Mucosa of rectum (tissue), 2 donors: ENCODE data around the gene LINGO3.

Experiments
- H3K27ac ChIP-seq, 2 donors: one replicate each; pipeline ENCODE4 v1.7.0; 2013; ENCODE audit warnings: inconsistent platforms in 2 of 2, low read depth in 2 of 2, low read length in 2 of 2
- H3K27me3 ChIP-seq, 2 donors: one replicate each; pipeline ENCODE4 v1.7.0; 2013; ENCODE audit warnings: low read length in 2 of 2; ENCODE audit not compliant: control insufficient read depth in 2 of 2, insufficient read depth in 2 of 2
- H3K36me3 ChIP-seq, 2 donors: one replicate each; pipeline ENCODE4 v1.7.0; 2013; ENCODE audit warnings: low read length in 2 of 2; ENCODE audit not compliant: control insufficient read depth in 2 of 2, insufficient read depth in 2 of 2
- H3K4me1 ChIP-seq, 2 donors: one replicate each; pipeline ENCODE4 v1.7.0; 2013; ENCODE audit warnings: low read length in 2 of 2, mild to moderate bottlenecking in 1 of 2; ENCODE audit not compliant: control insufficient read depth in 2 of 2, insufficient read depth in 2 of 2
- H3K4me3 ChIP-seq, 2 donors: one replicate each; pipeline ENCODE4 v1.7.0; 2013; ENCODE audit warnings: low read length in 2 of 2
- H3K9ac ChIP-seq, 2 donors: one replicate each; pipeline ENCODE4 v1.7.0; 2013; ENCODE audit warnings: low read length in 2 of 2, low read depth in 1 of 2, mild to moderate bottlenecking in 1 of 2
- H3K9me3 ChIP-seq, 2 donors: one replicate each; pipeline ENCODE4 v1.7.0; 2013; ENCODE audit warnings: low read length in 2 of 2; ENCODE audit not compliant: control insufficient read depth in 2 of 2
- donor health status: healthy.
- donor health status: Normal muscosa, but diverticular disease.

The LINGO3 gene

DNA sequence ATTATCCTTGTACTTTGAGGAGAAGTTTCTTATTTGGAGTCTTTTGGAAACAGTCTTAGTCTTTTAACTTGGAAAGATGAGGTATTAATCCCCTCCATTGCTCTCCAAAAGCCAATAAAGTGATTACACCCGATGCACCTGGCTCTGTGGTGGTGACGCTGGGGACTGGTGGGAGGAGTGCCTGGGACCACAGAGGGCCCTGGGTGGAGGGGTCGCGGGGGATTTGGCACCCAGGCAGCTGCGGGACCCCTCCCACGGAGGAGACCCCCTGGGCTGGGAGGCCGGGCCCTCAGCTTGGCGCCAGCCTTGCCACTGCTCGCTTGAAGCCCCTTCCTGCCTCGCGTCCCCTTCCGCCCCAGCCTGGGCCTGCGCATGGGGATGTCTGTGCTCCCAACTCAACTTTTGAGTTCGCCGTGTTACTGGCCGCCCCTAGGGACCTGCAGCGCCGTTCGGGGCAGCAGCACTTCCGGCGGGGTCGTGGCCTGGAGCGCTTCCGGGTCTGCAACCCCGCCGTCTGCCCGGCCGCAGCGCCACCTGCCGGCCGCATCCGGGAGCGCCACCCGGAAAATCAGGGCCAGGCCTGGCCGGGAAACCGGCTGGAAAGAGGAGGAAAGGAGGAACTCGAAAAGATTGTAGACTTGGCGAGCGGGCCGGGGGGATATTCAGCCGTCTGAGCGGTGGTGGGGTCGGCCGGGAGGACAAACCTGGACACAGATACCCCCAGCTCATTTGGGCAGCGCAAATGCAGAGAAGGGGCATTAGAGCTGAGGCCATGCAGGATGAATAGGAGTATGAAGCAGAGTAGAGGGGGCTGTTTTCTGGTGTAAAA, 34.4 kb downstream of the LINGO3 start:
- H3K36me3 ChIP-seq, result peaks cover 11 to 16% of the 10 kb centered on the region in 2 donors
- peaks cover 36 to 52% of the 10 kb centered on the region in 2 donors for H3K4me1 ChIP-seq
- H3K27me3 ChIP-seq, result no peaks in the 10 kb centered on the region
- peak overlapping the region in 1 of 2 donors; percentile 65 for H3K9ac ChIP-seq
- H3K27ac ChIP-seq, result peak overlapping the region; percentile 78 to 82
- peak overlapping the region in 1 of 2 donors; percentile 48 for H3K4me3 ChIP-seq
- no peaks in the 10 kb centered on the region for H3K9me3 ChIP-seq

- Histone ChIP-seq H3K9ac (peak overlapping the region; percentile 70 to 99), H3K9me3 (no peaks in the 10 kb centered on the region), H3K27me3 (no peaks in the 10 kb centered on the region), H3K4me1 (peaks cover 42 to 56% of the 10 kb centered on the region in 2 donors), H3K4me3 (peak overlapping the region; percentile 91 to 98), H3K36me3 (peaks cover 11 to 16% of the 10 kb centered on the region in 2 donors), H3K27ac (peak overlapping the region; percentile 97 to 99)
Observed at GRCh38 chr19:2271234-2272103, 36.5 kb downstream of the LINGO3 start.

GRCh38 chr19:2270423-2271233, 37.3 kb downstream of the LINGO3 start:
- no peaks in the 10 kb centered on the region for H3K9me3 ChIP-seq
- H3K9ac ChIP-seq, result peak overlapping the region; percentile 91 to 99
- peak overlapping the region; percentile 91 to 98 for H3K4me3 ChIP-seq
- H3K27me3 ChIP-seq, result no peaks in the 10 kb centered on the region
- peaks cover 11 to 16% of the 10 kb centered on the region in 2 donors for H3K36me3 ChIP-seq
- peak overlapping the region; percentile 97 to 99 for H3K27ac ChIP-seq
- H3K4me1 ChIP-seq, result peaks cover 46 to 52% of the 10 kb centered on the region in 2 donors

DNA sequence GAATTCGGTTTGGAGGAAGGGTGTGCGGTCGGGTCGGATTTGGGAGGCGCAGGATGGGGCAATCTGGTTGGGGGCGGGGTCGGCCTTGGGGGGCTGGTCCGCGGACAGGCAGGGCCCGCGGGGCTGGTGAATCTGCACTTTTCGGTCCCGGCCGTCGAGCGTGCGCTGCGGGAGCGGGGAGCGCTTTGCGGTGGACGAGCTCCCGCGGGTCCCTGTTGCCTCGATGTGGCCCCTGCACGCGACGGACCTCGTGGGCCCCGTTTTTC, 37.9 kb downstream of the LINGO3 start:
- H3K9me3 ChIP-seq, result no peaks in the 10 kb centered on the region
- peaks cover 40 to 47% of the 10 kb centered on the region in 2 donors for H3K4me1 ChIP-seq

DNA sequence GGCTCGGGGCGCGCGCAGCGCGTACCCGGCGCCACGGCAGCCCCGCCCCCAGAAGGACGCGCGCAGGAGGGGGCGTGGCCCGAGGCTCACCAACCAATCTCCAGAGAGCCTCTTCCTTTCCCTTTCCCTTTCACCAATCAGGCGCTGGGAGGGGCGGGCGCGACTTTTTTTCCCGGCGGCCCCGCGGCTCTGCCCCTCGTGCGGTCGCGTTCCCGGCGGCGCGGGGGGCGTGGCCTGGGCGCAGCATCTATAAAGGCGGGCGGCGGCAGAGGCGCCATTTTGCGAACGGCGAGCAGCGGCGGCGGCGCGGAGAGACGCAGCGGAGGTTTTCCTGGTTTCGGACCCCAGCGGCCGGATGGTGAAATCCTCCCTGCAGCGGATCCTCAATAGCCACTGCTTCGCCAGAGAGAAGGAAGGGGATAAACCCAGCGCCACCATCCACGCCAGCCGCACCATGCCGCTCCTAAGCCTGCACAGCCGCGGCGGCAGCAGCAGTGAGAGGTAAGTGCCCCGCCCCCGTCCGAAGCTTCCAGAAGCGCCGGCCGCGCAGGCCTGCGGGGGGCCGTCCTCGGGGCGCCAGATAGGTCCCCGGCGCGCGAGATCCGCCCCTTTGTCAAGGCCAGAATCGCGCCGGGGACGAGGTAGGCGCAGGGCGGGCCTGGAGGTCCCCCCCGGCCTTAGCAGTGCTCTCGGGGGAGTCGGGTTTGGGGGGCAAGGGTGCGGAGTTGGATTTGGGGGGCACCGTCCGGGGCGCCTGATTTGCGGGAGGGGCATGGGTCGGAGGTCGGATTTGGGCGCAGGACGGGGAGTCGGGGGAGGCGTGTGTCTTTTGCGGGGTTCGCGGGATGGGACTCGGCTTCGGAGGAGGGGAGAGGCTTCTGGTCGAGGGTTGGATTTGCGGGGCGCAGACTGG, 38.5 kb downstream of the LINGO3 start:
- H3K27ac ChIP-seq, result peak overlapping the region; percentile 97 to 99
- peak overlapping the region; percentile 91 to 99 for H3K9ac ChIP-seq
- peak overlapping the region; percentile 91 to 98 for H3K4me3 ChIP-seq
- peaks cover 11 to 16% of the 10 kb centered on the region in 2 donors for H3K36me3 ChIP-seq
- no peaks in the 10 kb centered on the region for H3K27me3 ChIP-seq
- H3K9me3 ChIP-seq, result no peaks in the 10 kb centered on the region
- H3K4me1 ChIP-seq, result peaks cover 38 to 44% of the 10 kb centered on the region in 2 donors

More for the DNA sequence above, 37.9 kb downstream of the LINGO3 start:
- peak overlapping the region; percentile 91 to 98 for H3K4me3 ChIP-seq
- peak overlapping the region; percentile 91 to 99 for H3K9ac ChIP-seq
- H3K36me3 ChIP-seq, result peaks cover 11 to 16% of the 10 kb centered on the region in 2 donors
- peak overlapping the region; percentile 97 to 99 for H3K27ac ChIP-seq
- H3K27me3 ChIP-seq, result no peaks in the 10 kb centered on the region

- Histone ChIP-seq H3K27me3 (no peaks in the 10 kb centered on the region), H3K4me3 (peak overlapping the region; percentile 81), H3K9ac (peak overlapping the region; percentile 70 to 72), H3K27ac (peak overlapping the region; percentile 54 to 67), H3K9me3 (no peaks in the 10 kb centered on the region), H3K36me3 (peaks cover 11 to 14% of the 10 kb centered on the region in 2 donors), H3K4me1 (peaks cover 34 to 38% of the 10 kb centered on the region in 2 donors)
Observed at GRCh38 chr19:2268861-2269243, 39.1 kb downstream of the LINGO3 start.

DNA sequence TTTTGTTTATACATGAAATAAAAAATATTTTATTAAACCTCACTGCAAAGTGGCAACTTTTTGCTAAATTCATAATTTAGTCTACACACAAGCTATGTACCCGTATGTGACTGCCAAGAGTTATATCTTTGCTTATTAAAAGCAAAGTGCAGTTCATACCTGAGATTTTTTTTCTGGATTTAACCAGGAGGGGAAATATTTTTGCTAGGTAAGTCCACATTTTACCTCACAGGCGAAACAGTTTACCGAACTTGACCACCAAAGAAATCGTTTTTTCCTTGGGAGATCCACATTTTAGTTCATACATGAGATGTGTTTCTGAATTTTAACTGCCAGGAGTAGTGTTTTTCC, 39.5 kb downstream of the LINGO3 start:
- H3K36me3 ChIP-seq, result peaks cover 11 to 14% of the 10 kb centered on the region in 2 donors
- no peaks in the 10 kb centered on the region for H3K27me3 ChIP-seq
- no peak overlapping the region for H3K27ac ChIP-seq
- H3K9ac ChIP-seq, result no peak overlapping the region
- peak overlapping the region; percentile 81 for H3K4me3 ChIP-seq
- no peaks in the 10 kb centered on the region for H3K9me3 ChIP-seq
- peaks cover 32 to 34% of the 10 kb centered on the region in 2 donors for H3K4me1 ChIP-seq

DNA sequence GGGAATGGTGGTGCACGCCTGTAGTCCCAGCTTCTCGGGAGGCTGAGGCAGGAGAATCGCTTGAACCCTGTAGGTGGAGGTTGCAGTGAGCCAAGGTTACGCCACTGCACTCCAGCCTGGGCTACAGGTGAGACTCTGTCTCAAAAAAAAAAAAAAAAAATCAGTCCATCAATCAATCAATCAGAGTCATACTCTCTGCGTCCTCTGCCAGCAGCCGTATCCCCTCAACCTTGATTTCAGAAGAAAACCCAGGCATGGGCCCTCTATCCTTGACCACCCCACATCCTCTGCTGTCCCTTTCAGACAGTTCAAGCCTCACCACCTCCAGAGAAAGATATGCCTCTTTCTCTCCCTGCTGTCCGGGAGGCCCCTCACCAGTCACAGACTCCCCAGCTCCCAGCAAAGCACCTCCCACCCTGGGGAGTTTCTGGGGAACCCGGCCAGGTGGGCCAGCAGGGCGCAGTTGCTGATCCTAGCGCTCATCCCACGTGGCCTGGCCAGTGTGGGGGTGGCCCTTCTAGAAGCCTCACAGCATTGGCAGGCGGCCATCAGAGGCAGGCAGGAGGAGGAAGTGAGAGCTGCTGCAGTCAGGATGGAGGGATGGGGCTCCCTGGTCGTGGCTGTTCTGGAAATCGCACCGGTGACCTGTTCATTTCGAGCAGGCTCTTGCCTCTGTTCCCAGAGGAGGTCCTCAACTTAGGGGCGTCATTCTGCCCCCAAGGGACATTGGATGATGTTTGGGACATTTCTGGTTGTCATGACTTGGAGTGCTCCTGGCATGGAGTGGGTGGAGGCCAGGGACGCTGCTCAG, 41.6 kb downstream of the LINGO3 start:
- Histone ChIP-seq H3K27me3 (no peaks in the 10 kb centered on the region), H3K27ac (peak overlapping the region; percentile 51 to 52), H3K4me3 (no peak overlapping the region), H3K36me3 (peaks cover 0 to 1% of the 10 kb centered on the region in 2 donors), H3K4me1 (peaks cover 15 to 21% of the 10 kb centered on the region in 2 donors), H3K9me3 (no peaks in the 10 kb centered on the region), H3K9ac (peak overlapping the region in 1 of 2 donors; percentile 36)
